DND-41 (cell line): ENCODE results near the gene TRPC4AP.

Experiments
- ATAC-seq: fragments of 200-7000 bp; cut with Tn5 transposase; 3 replicates; pipeline ENCODE4 v1.9.1; 2021; ENCODE audit warnings: low read depth; ENCODE audit not compliant: insufficient read depth
- DNase-seq: peaks from one replicate; pipeline ENCODE4 v3.0.0-alpha.2; 2020
- H2AFZ ChIP-seq: 2 replicates; pipeline ENCODE4 v1.6.0; 2012; ENCODE audit warnings: low read depth, low read length
- H3K27ac ChIP-seq: 2 replicates; pipeline ENCODE4 v1.5.1; 2012; ENCODE audit warnings: low read length, inconsistent platforms
- H3K27me3 ChIP-seq: fragments of 200-600 bp; sonication (generic); 2 replicates; pipeline ENCODE4 v1.6.0; 2012; ENCODE audit warnings: low read length, mild to moderate bottlenecking, inconsistent platforms; ENCODE audit not compliant: insufficient read depth, poor library complexity
- H3K36me3 ChIP-seq: 2 replicates; pipeline ENCODE4 v1.5.1; 2012; ENCODE audit warnings: low read length, inconsistent platforms; ENCODE audit not compliant: insufficient read depth
- H3K4me1 ChIP-seq: 2 replicates; pipeline ENCODE4 v1.5.1; 2012; ENCODE audit warnings: mild to moderate bottlenecking, low read length; ENCODE audit not compliant: insufficient read depth
- H3K4me2 ChIP-seq: 2 replicates; pipeline ENCODE4 v1.6.0; 2012; ENCODE audit warnings: mild to moderate bottlenecking, moderate library complexity, low read length, inconsistent platforms; ENCODE audit not compliant: insufficient read depth
- H3K4me3 ChIP-seq, 2 experiments: fragments of 200-600 bp in 1 of 2; shearing (Covaris generic) in 1 of 2; 2 replicates each; pipeline ENCODE4 v1.5.1; 2012 to 2016; ENCODE audit warnings: inconsistent platforms in 2 of 2, low read length in 2 of 2, mild to moderate bottlenecking in 2 of 2, low read depth in 1 of 2, moderate library complexity in 1 of 2
- H3K79me2 ChIP-seq: 2 replicates; pipeline ENCODE4 v1.6.0; 2012; ENCODE audit warnings: low read length, inconsistent platforms; ENCODE audit not compliant: insufficient read depth
- H3K9ac ChIP-seq: 2 replicates; pipeline ENCODE4 v1.6.0; 2012; ENCODE audit warnings: low read depth, mild to moderate bottlenecking, inconsistent platforms, low read length, moderate library complexity
- H3K9me3 ChIP-seq: 2 replicates; pipeline ENCODE4 v1.5.1; 2012; ENCODE audit warnings: low read length, moderate library complexity, mild to moderate bottlenecking, inconsistent platforms; ENCODE audit not compliant: insufficient read depth, severe bottlenecking
- H4K20me1 ChIP-seq: 2 replicates; pipeline ENCODE4 v1.6.0; 2012; ENCODE audit warnings: low read length; ENCODE audit not compliant: insufficient read depth
- CTCF ChIP-seq: IDR thresholded peaks from 2 replicates; pipeline ENCODE4 v1.5.1; 2012; ENCODE audit warnings: borderline replicate concordance, low read length, moderate library complexity, mild to moderate bottlenecking; ENCODE audit not compliant: poor library complexity, severe bottlenecking; ENCODE audit errors: extremely low read depth
- EZH2 ChIP-seq: IDR thresholded peaks from 3 replicates; pipeline ENCODE4 v1.6.1; 2012; ENCODE audit warnings: borderline replicate concordance, low read depth, mild to moderate bottlenecking, moderate library complexity, low read length, inconsistent platforms; ENCODE audit not compliant: severe bottlenecking

The TRPC4AP gene

DNA sequence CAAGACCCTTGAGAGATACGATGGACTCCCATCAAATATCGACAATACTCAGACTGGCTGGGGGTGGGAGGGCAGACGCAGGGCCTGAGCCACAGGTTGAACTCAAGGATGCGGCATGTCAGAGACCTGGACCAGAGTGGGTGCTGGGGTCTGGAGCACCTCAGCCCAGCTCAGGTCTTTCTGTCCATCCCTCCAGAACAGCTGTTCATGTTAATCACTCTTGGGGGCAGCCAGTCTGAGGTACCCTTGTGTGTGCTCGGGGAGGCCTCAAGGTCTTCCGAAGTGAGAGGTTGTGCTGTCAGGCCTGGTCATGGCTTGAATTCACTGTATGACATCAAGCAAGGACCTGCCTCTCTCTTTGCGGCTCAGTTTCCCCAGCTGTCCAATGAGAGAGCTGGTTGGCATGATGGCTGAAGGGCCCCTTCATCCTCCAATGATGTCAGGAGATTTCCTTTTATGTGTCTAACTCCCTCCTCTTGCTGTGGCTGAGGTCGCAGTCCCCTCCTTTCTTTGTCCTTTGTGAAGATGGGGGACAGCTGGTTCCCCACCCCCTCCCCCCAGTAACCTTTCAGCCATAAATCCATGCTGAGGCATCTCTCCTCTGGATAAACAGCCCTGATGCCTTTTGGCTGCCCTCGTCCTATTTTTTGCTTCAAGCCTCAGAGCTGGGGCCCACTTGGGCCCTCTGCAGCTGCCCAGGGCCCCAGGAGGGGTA, 121.6 kb downstream of the TRPC4AP start:
- H4K20me1 ChIP-seq: no peaks in the 10 kb centered on the region
- H3K9me3 ChIP-seq: no peaks in the 10 kb centered on the region
- H3K27ac ChIP-seq: no peak overlapping the region
- no peaks in the 10 kb centered on the region for H3K79me2 ChIP-seq
- H2AFZ ChIP-seq: no peak overlapping the region
- H3K4me1 ChIP-seq: no peaks in the 10 kb centered on the region
- no peak overlapping the region for H3K4me3 ChIP-seq
- TF ChIP-seq CTCF (no peak), EZH2 (no peak)
- no peaks in the 10 kb centered on the region for H3K36me3 ChIP-seq
- ATAC-seq (no peak), DNase-seq (no peak)
- H3K4me2 ChIP-seq: no peak overlapping the region
- H3K9ac ChIP-seq: no peak overlapping the region
- H3K27me3 ChIP-seq: no peaks in the 10 kb centered on the region

- Histone ChIP-seq H3K36me3 (no peaks in the 10 kb centered on the region), H3K27ac (no peak overlapping the region), H3K4me2 (no peak overlapping the region), H3K4me1 (no peaks in the 10 kb centered on the region), H3K9ac (no peak overlapping the region), H3K4me3 (no peak overlapping the region), H3K79me2 (no peaks in the 10 kb centered on the region), H4K20me1 (no peaks in the 10 kb centered on the region), H2AFZ (no peak overlapping the region), H3K27me3 (no peaks in the 10 kb centered on the region), H3K9me3 (no peaks in the 10 kb centered on the region)
- TF ChIP-seq CTCF (no peak), EZH2 (no peak)
- no peak for ATAC-seq
- no peak for DNase-seq
Observed at GRCh38 chr20:34970193-34970840, 122.3 kb downstream of the TRPC4AP start.

DNA sequence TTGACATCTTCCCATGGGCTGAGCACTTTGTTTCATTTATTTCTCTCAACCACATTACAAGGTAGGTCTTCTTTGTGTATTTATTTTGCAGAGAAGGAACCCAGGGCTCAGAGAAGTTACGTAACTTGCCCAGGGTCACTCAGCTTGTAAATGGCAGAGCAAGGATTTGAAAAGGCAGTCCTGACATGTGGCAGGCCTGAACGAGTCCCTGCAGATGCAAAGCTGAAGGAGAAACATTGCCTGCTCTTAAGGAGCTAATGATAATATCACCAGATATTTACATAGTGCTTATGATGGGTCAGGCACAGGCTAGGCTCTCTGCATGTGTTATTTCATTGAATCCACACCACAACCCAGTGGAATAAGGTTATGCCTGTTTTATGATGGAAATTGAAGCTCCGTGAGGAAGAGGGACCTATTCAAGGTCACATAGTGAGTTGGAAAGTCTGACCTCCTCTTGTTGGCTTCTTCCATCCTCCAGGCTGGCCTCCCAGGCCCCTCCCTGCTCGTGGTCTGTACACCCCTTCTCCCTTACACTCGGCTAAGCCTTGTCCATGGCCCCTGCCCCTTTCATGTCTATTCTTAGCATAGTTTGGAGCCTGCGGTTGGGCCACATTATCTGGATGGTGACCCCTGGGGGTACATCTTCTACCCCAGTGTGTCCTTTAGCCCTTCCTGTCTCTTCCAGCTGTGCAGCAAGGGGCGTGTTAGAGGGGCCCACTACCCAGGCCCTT, 124.4 kb downstream of the TRPC4AP start:
- Histone ChIP-seq H3K9me3 (no peaks in the 10 kb centered on the region), H3K27ac (no peak overlapping the region), H3K27me3 (no peaks in the 10 kb centered on the region), H3K9ac (no peak overlapping the region), H3K4me2 (no peak overlapping the region), H2AFZ (no peak overlapping the region), H3K79me2 (no peaks in the 10 kb centered on the region), H3K4me3 (no peak overlapping the region), H3K4me1 (no peaks in the 10 kb centered on the region), H3K36me3 (no peaks in the 10 kb centered on the region), H4K20me1 (no peaks in the 10 kb centered on the region)
- TF ChIP-seq CTCF (no peak), EZH2 (no peak)
- no peak for DNase-seq
- no peak for ATAC-seq
